SK-N-SH treated with all-trans-retinoic acid at 6 μM for 48 hours (cell line): ENCODE data around the gene IRF7.

Experiments used
- ATAC-seq: fragments of 200-7000 bp; cut with Tn5 transposase; 3 replicates; pipeline ENCODE4 v1.9.1; 2020; ENCODE audit warnings: mild to moderate bottlenecking, moderate library complexity
- ARNTL ChIP-seq: fragments of 450-650 bp; formaldehyde crosslinking; IDR thresholded peaks from 2 replicates; pipeline ENCODE4 v1.5.0; 2020; ENCODE audit warnings: low read depth, mild to moderate bottlenecking, moderate library complexity, borderline replicate concordance
- BACH2 ChIP-seq: fragments of 250-450 bp; sonication (Bioruptor Pico); IDR thresholded peaks from 2 replicates; pipeline ENCODE4 v1.9.0; 2021; ENCODE audit warnings: mild to moderate bottlenecking, borderline replicate concordance
- CREB5 ChIP-seq: fragments of 250-450 bp; sonication (Bioruptor Pico); IDR thresholded peaks from 2 replicates; pipeline ENCODE4 v1.5.1; 2020; ENCODE audit warnings: low read depth, mild to moderate bottlenecking, moderate library complexity
- CSDC2 ChIP-seq: fragments of 250-450 bp; sonication (Bioruptor Pico); IDR thresholded peaks from 2 replicates; pipeline ENCODE4 v1.5.0; 2020; ENCODE audit warnings: mild to moderate bottlenecking, moderate library complexity
- CSRNP3 ChIP-seq: fragments of 250-450 bp; sonication (Bioruptor Pico); IDR thresholded peaks from 2 replicates; pipeline ENCODE4 v1.5.1; 2021; ENCODE audit warnings: mild to moderate bottlenecking, moderate library complexity
- ESRRG ChIP-seq: fragments of 250-450 bp; sonication (Bioruptor Pico); IDR thresholded peaks from 2 replicates; pipeline ENCODE4 v1.6.1; 2021; ENCODE audit warnings: mild to moderate bottlenecking
- GLIS3 ChIP-seq: fragments of 250-450 bp; sonication (Bioruptor Pico); IDR thresholded peaks from 2 replicates; pipeline ENCODE4 v1.5.0; 2020; ENCODE audit warnings: mild to moderate bottlenecking, moderate library complexity
- ISL1 ChIP-seq: fragments of 250-450 bp; sonication (Bioruptor Pico); IDR thresholded peaks from 2 replicates; pipeline ENCODE4 v2.1.2; 2022; ENCODE audit warnings: mild to moderate bottlenecking, moderate library complexity
- OSR1 ChIP-seq: fragments of 250-450 bp; sonication (Bioruptor Pico); IDR thresholded peaks from 2 replicates; pipeline ENCODE4 v1.8.0; 2022; ENCODE audit warnings: moderate library complexity, mild to moderate bottlenecking, inconsistent platforms
- PATZ1 ChIP-seq: fragments of 250-450 bp; sonication (Bioruptor Pico); IDR thresholded peaks from 2 replicates; pipeline ENCODE4 v1.8.0; 2020; ENCODE audit warnings: mild to moderate bottlenecking, moderate library complexity, borderline replicate concordance
- POU6F1 ChIP-seq: fragments of 250-450 bp; sonication (Bioruptor Pico); IDR thresholded peaks from 2 replicates; pipeline ENCODE4 v1.8.0; 2021; ENCODE audit warnings: low read depth, mild to moderate bottlenecking, moderate library complexity, borderline replicate concordance
- PPARA ChIP-seq: fragments of 250-450 bp; sonication (Bioruptor Pico); IDR thresholded peaks from 2 replicates; pipeline ENCODE4 v1.5.0; 2020; ENCODE audit warnings: mild to moderate bottlenecking, borderline replicate concordance
- SNAI2 ChIP-seq: fragments of 250-450 bp; sonication (Bioruptor Pico); IDR thresholded peaks from 2 replicates; pipeline ENCODE4 v1.5.0; 2020; ENCODE audit warnings: mild to moderate bottlenecking, moderate library complexity
- TCF4 ChIP-seq: fragments of 250-450 bp; sonication (Bioruptor Pico); IDR thresholded peaks from 2 replicates; pipeline ENCODE4 v1.8.0; 2021; ENCODE audit warnings: mild to moderate bottlenecking, moderate library complexity, borderline replicate concordance
- TOX ChIP-seq: fragments of 250-450 bp; sonication (Bioruptor Pico); IDR thresholded peaks from 2 replicates; pipeline ENCODE4 v1.8.0; 2021; ENCODE audit warnings: mild to moderate bottlenecking, moderate library complexity, borderline replicate concordance
- ZC3H10 ChIP-seq: fragments of 250-450 bp; sonication (Bioruptor Pico); IDR thresholded peaks from 2 replicates; pipeline ENCODE4 v1.5.1; 2021; ENCODE audit warnings: mild to moderate bottlenecking, moderate library complexity
- ZFP3 ChIP-seq: fragments of 250-450 bp; sonication (Bioruptor Pico); IDR thresholded peaks from 2 replicates; pipeline ENCODE4 v1.5.0; 2020; ENCODE audit warnings: mild to moderate bottlenecking, moderate library complexity
- ZFP30 ChIP-seq: fragments of 450-650 bp; formaldehyde crosslinking; IDR thresholded peaks from 2 replicates; pipeline ENCODE4 v1.5.0; 2022; ENCODE audit warnings: mild to moderate bottlenecking, moderate library complexity
- ZNF565 ChIP-seq: fragments of 450-650 bp; formaldehyde crosslinking; conservative IDR thresholded peaks from 2 replicates; pipeline ENCODE4 v1.5.0; 2020; ENCODE audit warnings: low read depth, mild to moderate bottlenecking, moderate library complexity

IRF7 gene

GRCh38 chr11:607971-608659, 7.6 kb downstream of the IRF7 start:
- no peak for TF ChIP-seq CSRNP3 (CRISPR knock-in tag)
- TF ChIP-seq TCF4 = no peak
- no peak for TF ChIP-seq CSDC2 (CRISPR knock-in tag)
- TF ChIP-seq TOX (CRISPR knock-in tag) = no peak
- TF ChIP-seq PPARA (CRISPR knock-in tag) = no peak
- TF ChIP-seq ESRRG (CRISPR knock-in tag) = no peak
- TF ChIP-seq CREB5 (CRISPR knock-in tag) = no peak
- TF ChIP-seq POU6F1 (CRISPR knock-in tag) = no peak
- no peak for TF ChIP-seq ZFP30 (CRISPR knock-in tag)
- no peak for TF ChIP-seq ISL1 (CRISPR knock-in tag)
- no peak for TF ChIP-seq PATZ1 (CRISPR knock-in tag)
- no peak for TF ChIP-seq ZNF565 (CRISPR knock-in tag)
- no peak for TF ChIP-seq GLIS3 (CRISPR knock-in tag)
- no peak for TF ChIP-seq ZFP3 (CRISPR knock-in tag)
- no peak for TF ChIP-seq ARNTL (CRISPR knock-in tag)
- no peak for TF ChIP-seq ZC3H10 (CRISPR knock-in tag)
- TF ChIP-seq SNAI2 (CRISPR knock-in tag) = no peak
- TF ChIP-seq, all 23 proteins: peak for 0
- ATAC-seq = no peak

GRCh38 chr11:607020-607780, 8.6 kb downstream of the IRF7 start:
- TF ChIP-seq ZFP30 (CRISPR knock-in tag) = no peak
- TF ChIP-seq ARNTL (CRISPR knock-in tag) = no peak
- TF ChIP-seq OSR1 (CRISPR knock-in tag) = no peak
- TF ChIP-seq ISL1 (CRISPR knock-in tag) = no peak
- TF ChIP-seq GLIS3 (CRISPR knock-in tag) = no peak
- TF ChIP-seq TOX (CRISPR knock-in tag) = no peak
- no peak for TF ChIP-seq CSDC2 (CRISPR knock-in tag)
- no peak for TF ChIP-seq PATZ1 (CRISPR knock-in tag)
- TF ChIP-seq BACH2 (CRISPR knock-in tag) = no peak
- no peak for TF ChIP-seq CREB5 (CRISPR knock-in tag)
- no peak for ATAC-seq
